GM21737 (cell line): ENCODE measurements around the gene SIDT1.

ENCODE experiments used
- ATAC-seq: cut with Tn5 transposase; IDR thresholded peaks from one replicate; pipeline ENCODE4 v1.9.1; 2021; ENCODE audit warnings: mild to moderate bottlenecking, moderate library complexity; ENCODE audit not compliant: unreplicated experiment

Gene SIDT1

GRCh38 chr3:113594066-113594465, 61.7 kb downstream of the SIDT1 start:
- no peak for ATAC-seq

- no peak for ATAC-seq
Observed at GRCh38 chr3:113597596-113598354, 65.4 kb downstream of the SIDT1 start.

GRCh38 chr3:113600418-113601182, 68.2 kb downstream of the SIDT1 start:
- ATAC-seq, result no peak

GRCh38 chr3:113601240-113601639, 68.9 kb downstream of the SIDT1 start:
- no peak for ATAC-seq

GRCh38 chr3:113602256-113602655, 69.9 kb downstream of the SIDT1 start:
- ATAC-seq, result no peak

- ATAC-seq, result no peak
Observed at GRCh38 chr3:113602836-113603235, 70.5 kb downstream of the SIDT1 start.

- ATAC-seq, result peak; percentile 99
Observed at GRCh38 chr3:113606539-113607218, 74.3 kb downstream of the SIDT1 start.

- ATAC-seq, result no peak
Observed at GRCh38 chr3:113607219-113607596, 74.9 kb downstream of the SIDT1 start.

GRCh38 chr3:113614402-113614801, 82.0 kb downstream of the SIDT1 start:
- ATAC-seq, result no peak

- no peak for ATAC-seq
Observed at GRCh38 chr3:113615976-113616375, 83.6 kb downstream of the SIDT1 start.

- no peak for ATAC-seq
Observed at GRCh38 chr3:113617726-113618125, 85.4 kb downstream of the SIDT1 start.

GRCh38 chr3:113620091-113620490, 87.7 kb downstream of the SIDT1 start:
- no peak for ATAC-seq

GRCh38 chr3:113623324-113623723, 91.0 kb downstream of the SIDT1 start:
- ATAC-seq, result no peak

- no peak for ATAC-seq
Observed at GRCh38 chr3:113623811-113624210, 91.5 kb downstream of the SIDT1 start.

- no peak for ATAC-seq
Observed at GRCh38 chr3:113625834-113626233, 93.5 kb downstream of the SIDT1 start.

GRCh38 chr3:113626503-113627371, 94.4 kb downstream of the SIDT1 start:
- no peak for ATAC-seq

GRCh38 chr3:113628316-113628715, 96.0 kb downstream of the SIDT1 start:
- no peak for ATAC-seq

- ATAC-seq, result no peak
Observed at GRCh38 chr3:113628788-113629187, 96.4 kb downstream of the SIDT1 start.

- no peak for ATAC-seq
Observed at GRCh38 chr3:113629584-113630421, 97.4 kb downstream of the SIDT1 start.
